HG03432 (cell line): ENCODE results near the gene CLRN1.

ENCODE experiments used
- ATAC-seq: cut with Tn5 transposase; IDR thresholded peaks from one replicate; pipeline ENCODE4 v1.9.1; 2021; ENCODE audit warnings: mild to moderate bottlenecking, moderate library complexity; ENCODE audit not compliant: unreplicated experiment

Gene CLRN1

DNA sequence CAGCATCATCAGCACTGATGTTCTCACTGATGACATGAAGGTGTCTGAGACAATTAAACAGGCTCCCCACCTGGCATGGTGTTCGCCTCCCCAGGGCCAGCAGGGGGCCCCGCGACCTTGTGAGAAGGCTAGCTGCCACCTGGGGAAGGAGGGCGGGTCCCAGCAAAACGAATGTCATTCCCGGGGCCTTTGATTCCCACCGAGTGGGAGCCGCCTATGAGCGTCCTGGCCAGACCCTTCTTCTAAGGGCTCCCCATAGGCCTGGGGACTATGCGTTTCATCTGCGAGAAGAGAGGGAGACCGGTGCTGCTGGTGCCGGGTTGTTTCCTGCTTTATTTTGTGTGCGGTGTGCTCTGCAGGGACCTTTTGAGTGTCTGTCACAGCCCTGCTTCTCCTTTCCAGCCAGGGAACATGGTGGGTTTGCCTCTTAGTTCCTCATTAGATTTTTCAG is 46.8 kb downstream of the CLRN1 start:
- peak; percentile 96 for ATAC-seq

DNA sequence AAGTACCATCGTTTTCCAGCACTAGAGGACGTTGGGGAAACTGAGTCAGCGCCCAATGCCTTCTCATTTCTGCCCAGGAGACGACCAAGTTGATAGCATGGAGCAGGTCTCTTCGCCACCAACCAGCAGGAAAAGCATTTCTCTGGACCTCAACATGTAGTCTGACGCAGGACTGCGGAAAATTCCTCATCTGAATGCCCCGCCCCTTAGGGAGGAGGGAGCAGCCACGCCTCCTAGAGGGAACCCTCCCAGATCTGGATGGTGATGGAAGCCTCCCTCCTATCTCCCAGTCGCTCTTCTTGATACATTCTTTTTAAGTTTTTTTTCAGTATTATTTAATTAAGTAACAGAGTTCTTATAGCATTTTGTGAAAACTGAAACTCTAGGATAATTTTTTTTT is 49.9 kb downstream of the CLRN1 start:
- ATAC-seq: no peak

DNA sequence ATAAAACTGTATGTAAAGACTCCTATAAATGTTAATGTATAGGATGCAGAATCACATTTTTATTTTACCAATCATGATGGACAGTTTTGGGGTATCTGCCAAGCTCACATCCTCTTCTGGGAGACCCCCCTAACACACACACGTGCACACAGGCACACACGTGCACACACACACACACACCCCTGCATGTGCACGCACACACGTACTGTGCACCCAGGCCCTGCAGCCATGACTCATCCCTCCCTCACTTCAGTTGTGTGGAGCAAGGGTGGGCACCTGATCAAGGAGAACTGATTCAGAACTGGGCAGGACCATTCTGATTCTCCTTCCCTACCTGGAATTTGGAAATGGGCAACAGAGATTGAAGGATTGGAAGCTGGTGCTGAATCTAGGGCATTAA is 51.3 kb downstream of the CLRN1 start:
- no peak for ATAC-seq

DNA sequence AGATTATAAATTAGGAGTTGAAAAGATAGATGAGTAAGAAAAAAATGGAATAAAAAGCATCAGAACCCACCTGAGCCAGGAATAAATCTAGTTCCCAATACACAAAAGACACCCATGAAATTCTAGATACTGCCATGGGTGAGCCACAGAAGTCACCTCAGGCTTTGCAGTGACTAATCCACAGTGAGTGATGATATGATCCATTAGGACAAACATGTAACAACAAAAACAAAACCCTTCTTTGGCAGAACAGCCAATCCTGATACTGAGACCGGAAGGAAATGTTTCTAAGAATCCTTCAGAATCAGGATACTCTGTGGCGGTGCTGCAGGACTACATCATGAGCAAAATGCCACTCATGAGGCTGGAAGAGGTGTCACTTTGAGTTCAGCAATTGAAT is 52.3 kb downstream of the CLRN1 start:
- no peak for ATAC-seq

DNA sequence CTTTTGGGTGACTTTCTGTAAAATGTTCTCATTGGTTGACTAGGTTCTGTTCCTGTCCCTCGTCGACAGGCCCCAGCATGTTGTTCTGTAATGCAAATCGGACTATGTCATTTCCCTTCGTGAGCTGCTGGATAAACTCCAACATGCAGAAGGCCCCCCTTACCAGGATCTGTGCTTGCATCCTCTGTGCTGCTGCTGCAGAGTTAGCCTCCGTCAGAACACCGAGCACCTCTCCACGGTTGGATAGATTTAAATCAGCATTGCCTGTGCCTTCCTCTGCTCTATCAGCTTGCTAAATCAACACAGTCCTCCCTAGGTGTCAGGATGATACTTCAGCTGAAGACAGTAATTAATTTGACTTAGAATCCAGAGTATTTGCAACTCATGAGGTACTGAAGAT is 54.6 kb downstream of the CLRN1 start:
- ATAC-seq: no peak

DNA sequence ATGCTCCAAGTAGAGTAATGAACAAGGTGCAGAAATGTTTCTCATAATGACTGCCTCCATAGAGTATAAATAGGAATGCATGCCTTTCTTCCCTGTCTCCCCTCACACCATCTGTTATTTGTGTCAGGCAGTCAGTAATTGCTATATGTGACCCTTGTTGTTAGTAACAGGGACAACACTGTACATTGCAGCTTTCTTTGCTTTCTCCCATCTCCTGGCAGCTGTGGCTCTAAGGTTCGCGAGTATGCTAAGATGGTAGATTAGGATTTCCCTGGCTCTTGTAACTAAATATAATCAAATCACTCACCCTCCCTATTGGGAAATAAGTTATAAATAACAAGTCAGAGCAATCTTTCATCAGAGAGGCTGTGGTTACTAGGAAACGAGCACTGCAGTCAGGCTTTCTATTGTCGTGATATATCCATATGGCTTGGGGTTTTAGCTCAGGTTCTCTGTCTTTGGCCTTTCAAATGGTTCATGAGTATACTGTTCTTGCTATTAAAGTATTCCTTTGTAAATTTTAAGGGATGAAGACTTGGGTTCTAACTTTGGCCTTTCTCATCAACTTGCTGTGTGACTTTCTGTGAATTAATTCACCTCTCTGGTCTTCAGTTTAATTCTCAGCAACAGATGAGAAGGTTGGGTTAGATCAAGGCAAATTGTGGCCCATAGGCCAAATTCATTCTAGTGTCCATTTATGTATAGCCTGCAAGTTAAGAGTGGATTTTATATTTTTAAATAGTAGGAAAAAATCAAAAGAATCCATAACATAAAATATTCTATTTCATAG is 59.2 kb downstream of the CLRN1 start:
- ATAC-seq: no peak

DNA sequence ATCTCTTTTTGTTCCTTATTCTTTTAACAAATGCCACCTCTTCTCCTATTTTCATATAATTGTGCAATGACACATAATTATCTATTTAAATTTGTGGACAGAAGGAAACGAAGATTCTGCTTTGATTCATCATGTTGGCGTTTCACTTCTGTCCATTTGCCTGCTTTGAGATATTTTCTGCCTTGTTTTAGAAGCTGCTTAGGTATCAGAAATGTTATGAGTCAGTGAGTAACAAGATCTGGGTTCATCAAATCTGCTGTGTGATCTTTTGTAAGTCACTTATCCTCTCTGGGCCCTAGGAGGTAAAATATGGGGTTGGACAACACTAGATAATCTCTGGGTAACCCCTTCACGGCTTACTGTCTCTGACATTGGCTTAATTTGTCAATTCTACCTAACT is 60.0 kb downstream of the CLRN1 start:
- ATAC-seq: no peak

DNA sequence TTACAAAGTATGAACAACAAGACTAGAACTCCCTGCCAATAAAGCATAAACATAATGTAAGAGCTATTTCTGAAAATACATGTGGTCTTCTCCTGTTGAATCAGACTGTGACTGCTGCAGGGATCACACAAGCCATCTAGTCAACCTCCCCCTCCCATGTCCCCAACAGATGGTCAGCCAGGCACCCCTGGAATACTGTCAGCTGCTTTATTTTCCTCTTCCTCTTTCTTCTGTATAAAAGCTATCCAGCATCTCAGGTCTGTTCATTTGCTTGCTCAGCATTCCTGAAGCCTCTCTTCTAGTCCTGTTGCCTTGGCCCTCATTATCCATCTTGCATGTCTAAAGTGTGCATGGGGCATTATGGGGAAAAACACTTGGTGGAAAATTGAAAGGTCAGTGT is 60.8 kb downstream of the CLRN1 start:
- no peak for ATAC-seq

DNA sequence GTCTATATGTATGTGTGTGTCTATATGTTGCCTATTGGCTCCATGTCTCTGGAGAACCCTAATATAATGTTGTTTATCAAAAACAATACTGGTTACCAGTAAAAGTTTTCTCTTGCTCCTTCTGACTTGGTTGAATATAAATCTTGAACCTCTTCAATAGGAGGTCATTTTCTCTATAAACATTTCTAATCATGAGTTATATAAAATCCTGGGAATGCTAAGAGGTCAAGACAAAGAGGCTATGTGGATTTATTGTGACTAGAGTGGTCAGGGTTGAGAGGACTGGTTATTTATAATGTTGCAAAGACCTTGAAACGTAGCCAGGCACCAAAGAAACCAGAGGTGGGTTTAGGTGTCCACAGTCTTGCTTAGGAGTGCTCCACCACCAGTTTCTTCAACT is 66.1 kb downstream of the CLRN1 start:
- no peak for ATAC-seq

DNA sequence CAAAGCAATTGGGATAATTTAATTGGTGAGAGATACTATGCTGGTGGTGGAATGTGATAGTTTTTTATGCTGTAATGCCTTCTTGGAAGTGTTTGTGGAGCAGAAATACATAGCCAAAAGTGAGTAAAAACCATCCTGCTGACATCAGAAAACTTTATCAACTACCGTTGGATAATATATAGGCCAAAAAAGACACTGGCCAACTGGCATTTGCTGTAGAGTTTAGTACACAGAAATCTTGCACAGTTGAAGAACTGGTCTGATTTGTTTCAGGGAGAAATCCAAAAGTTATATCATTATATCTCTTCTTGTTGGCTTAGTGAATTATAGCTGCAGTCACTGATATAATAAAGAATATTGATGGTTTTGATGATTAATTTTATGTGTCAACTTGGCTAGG is 66.8 kb downstream of the CLRN1 start:
- no peak for ATAC-seq

DNA sequence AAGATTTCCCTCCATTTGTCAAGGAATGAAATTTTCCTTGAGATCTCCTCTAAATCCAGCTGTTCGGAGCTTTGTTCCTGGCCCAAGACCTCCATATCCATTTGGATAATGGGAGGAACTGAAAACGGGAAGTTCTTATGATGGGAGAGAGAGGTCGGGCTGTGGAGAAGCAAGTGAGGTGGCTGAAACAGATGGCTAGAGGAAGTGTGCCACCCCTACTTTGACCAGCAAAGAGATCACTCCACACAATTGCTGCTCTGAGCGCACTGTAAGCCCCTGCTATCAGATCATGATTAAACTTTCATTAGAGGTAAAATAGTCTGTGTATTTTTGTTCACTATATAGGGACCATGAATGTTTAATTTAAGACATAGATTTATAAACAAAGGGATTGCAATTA is 67.2 kb downstream of the CLRN1 start, which contains the start of gene MINDY4B:
Gene MINDY4B (minus strand): TSS at position 101 of the 400 bp plus-strand sequence. CDS start 0 bp downstream, at position 101.
- ATAC-seq: no peak

DNA sequence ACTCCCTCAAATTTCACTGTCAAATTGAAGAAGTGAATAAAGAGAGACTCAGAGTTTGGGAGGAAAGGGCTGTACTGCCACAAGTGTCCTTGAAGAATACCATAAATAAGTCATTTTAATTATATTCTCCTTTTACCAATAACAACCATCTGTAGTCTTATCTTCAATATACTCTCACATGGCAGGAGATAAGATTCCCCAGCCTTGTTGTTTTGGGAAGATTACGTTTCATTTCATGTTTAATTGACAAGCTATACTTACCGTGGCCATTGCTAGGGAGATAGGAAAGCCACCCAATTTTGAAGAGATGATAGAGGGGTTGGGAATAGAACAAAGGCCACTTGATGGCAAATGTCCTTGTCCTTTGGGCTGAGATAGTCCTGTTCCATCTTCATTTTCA is 69.5 kb downstream of the CLRN1 start:
- ATAC-seq: no peak

DNA sequence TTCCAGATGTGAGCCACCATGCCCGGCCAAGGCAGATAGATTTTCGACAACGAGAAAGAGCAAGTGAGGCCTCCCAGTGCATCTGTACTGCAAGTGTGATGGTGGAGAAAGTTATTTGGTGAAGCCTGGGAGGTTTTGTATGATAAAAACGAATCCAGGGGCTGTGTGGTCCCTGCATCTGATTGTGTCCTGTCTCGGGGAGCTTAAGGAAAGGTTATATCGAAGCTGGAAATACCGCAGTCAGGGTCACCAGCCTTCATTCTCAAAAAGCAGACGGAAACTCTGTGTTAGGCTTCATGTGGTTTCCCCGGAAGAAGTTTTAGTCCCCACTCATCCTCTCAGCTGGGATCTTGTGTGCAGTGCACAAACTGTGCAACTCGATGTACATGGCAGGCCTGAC is 70.7 kb downstream of the CLRN1 start:
- no peak for ATAC-seq

DNA sequence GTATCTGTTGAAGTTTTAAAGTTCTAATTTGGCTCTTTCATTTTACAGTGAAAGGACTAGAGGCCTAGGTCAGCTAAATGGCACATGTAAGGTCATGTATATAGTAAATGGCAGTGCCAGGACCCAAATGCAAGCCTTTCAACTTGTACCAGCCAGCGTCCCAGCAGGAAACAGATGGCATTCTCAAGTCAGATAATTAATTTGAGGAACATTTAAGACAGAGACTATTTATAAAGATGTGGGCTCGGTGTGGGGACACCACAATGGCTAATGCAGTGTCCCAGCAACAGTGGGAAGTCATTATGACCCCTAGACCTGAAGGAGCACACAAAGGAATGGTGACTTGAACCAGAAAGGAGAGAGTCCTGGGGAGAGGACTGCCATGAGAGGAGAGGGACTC is 73.4 kb downstream of the CLRN1 start:
- ATAC-seq: no peak

DNA sequence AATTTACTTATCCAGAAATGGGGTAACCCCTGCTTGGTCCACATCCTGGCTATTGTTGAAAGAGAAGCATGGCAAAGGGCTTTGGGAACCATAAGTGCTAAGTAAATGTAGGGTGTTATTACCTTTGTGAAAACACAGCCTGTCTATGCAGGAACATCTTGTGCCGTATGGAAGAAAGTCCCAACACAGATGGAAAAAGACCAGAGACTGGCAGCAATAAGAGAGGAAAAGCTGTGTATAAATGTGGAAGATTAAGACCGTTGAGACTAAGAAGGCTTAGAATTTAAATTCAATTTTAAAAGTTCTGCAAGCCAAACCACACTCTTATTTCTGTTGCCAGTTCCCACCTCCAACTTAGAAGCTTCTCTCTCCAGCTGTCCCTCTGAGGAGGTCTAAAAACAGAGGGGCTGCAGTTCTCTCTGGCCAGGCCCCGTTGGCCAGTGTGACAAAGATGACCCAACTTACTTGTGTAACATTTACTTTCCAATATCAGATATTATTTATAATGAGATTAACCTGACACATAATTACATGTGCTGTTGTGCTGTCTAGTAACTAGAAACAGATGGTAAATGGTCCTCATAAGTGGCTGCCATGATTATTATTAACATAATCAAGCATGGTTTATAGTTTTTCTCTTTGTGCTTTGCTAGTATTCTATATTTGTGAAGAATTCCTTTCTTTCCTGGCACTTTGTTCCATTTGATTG is 74.3 kb downstream of the CLRN1 start:
- ATAC-seq: no peak

DNA sequence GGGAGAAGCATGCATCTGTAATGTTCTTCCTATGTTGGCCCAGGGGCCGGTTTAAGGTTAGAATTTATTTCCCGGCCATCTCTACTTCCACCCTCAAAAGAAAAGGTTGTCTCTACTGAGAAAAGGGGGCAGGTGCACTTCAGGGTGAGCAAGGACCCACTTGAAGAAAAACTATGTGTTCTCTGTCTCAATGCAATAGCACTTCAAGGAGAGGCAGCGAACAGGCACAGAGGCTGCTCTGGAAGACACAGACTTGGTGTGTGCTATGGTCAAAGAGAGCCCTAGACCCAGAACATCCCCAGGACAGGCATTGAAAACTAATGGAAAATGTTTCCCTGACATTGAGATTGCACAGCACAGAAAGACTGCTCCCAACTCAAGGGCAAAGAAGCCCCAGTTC is 74.9 kb downstream of the CLRN1 start:
- ATAC-seq: no peak

DNA sequence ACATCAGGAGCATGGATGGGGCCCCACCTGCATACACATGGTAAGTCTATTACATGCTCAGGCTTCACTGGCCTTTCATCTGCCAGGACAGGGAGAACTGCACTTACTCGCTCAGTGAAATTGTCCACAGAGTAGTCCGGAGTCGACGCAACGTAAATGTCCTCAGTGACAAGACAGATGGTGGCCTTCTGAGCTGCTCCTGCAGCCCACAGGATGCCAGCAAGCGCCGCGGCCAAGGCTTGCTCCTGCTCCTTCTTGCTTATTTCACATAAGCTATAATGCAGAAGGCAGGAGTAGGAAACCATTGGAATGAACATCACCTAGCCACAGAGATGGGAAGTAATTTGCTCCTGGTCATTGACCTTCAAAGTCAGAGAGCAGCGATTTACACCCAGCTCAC is 81.7 kb downstream of the CLRN1 start:
- no peak for ATAC-seq

DNA sequence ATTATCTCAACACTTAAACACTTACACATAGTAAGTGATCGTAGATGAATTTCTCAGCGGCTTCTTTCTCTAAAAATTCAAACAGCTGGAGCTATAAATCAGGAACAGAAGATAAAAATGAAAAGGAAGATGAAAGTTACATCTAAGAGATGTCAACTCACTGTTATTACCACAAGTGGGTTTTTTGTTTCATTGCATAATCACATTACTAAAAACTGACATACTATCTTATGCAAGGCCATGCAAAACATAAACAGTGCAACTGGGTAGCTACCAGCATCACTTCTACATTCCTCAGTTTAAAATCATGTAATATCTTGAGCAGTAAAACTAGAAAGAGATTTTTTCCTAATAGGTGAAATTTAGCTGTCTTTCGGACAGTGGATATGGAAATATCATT is 82.2 kb downstream of the CLRN1 start:
- ATAC-seq: no peak

DNA sequence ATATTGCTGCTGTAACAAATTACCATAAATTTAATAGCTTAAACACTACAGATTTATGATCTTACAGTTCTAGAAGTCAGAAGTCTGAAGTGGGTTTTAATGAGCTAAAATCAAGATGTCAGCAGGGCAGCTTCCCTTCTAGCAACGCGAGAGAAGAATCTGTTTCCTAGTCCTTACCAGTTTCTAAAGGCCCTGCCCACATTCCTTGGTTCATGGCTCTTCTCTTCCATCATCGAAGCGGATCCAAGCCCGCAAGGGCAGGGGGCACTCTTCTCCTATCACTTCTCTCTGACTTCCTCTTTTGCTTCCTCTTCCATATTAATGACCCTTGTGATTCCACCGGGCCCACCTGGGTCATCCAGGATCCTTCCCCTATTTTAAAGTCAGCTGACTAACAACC is 83.4 kb downstream of the CLRN1 start:
- no peak for ATAC-seq

DNA sequence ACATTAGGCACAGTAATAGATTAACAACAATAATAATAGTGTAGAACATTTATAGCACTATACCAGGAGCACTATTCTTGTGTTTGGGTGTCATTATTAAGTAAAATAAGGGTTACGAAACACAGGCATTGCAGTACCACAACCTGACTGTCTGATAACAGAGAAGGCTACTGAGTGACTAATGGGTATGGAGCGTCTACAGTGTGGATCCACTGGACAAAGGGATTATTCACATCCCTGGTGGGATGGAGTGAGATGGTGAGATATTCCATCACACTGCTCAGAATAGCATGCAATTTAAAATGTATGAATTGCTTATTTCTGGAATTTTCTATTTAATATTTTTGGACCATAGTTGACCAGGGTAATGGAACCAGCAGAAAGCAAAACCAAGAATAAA is 85.5 kb downstream of the CLRN1 start:
- no peak for ATAC-seq

DNA sequence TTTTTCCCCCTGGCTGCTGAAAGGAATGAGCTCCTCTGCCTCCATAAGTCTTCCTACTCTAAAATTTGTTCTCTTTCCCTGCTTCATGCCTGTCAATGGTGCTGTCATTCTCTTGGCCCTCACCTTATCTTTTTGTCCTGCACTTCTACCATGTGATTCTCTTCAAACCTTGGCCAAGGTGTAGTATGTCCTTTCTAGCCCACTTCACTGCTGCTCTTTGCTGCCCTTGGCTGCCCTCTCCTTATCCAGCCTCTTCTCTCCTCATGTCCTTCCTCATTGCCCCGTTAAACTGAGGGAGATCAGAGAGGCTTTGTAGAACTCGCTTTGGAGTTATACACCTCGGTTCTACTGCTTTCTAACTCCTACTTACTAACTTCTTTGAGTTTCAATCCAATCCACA is 87.0 kb downstream of the CLRN1 start:
- no peak for ATAC-seq

DNA sequence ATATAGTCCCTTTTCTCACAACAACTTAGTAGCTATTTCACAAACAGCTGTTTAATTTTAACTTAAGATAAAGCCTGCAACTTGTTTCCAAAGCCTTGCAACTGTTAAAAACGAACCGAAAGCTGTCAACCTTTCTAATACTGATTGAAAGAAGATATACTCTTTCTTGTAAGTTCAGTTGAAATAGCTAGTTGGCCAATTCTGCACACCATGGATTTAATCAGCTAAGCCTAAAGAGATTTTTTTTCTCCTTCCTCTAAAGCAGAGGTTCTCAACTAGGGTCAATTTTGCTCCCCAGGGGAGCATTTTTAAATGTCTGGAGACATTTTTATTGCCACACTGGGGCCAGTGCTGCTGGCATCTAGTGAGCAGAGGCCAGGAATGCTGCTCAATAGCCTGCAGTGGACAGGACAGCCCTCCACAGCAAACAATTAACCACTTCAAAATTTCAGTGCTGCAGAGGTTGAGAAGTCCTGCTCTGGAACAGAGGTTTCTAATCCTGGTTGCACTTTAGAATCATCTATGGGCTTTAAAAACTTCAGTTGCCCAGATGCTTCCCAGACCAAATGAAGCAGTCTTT is 93.4 kb downstream of the CLRN1 start:
- no peak for ATAC-seq
